GM21447 (cell line): Measurements from ENCODE around the gene PPARA.

Source experiments
- ATAC-seq: cut with Tn5 transposase; IDR thresholded peaks from one replicate; pipeline ENCODE4 v1.9.1; 2021; ENCODE audit not compliant: unreplicated experiment

PPARA gene

DNA sequence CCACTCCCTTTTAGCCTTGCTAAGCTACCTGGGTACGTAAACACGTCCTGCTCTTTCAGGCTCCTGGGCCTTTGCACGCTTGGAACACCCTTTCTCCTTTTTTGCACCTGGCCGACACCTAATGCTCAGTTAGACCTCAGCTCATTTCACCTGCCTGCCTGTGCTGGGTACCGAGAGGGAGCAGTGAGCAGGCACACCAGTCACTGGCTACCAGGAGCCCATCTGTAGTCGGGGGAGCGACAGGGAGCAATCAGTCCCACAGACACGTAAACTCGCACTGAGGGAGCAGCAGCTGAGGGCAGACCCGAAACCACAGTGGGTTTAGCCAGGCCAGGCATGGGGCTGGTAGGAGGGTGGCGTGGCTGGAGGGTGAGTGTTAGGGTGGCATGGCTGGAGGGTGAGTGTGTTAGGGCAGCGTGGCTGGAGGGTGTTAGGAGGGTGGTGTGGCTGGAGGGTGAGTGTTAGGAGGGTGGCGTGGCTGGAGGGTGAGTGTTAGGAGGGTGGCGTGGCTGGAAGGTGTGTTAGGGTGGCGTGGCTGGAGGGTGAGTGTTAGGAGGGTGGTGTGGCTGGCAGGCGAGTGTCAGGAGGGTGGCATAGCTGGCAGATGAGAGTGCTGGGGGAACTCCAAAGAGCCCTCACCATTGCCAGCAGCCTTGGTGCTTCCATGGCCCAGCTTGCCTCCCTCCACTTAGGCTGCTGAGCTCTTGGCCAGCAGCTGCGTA, 140.0 kb downstream of the PPARA start:
- ATAC-seq: no peak

DNA sequence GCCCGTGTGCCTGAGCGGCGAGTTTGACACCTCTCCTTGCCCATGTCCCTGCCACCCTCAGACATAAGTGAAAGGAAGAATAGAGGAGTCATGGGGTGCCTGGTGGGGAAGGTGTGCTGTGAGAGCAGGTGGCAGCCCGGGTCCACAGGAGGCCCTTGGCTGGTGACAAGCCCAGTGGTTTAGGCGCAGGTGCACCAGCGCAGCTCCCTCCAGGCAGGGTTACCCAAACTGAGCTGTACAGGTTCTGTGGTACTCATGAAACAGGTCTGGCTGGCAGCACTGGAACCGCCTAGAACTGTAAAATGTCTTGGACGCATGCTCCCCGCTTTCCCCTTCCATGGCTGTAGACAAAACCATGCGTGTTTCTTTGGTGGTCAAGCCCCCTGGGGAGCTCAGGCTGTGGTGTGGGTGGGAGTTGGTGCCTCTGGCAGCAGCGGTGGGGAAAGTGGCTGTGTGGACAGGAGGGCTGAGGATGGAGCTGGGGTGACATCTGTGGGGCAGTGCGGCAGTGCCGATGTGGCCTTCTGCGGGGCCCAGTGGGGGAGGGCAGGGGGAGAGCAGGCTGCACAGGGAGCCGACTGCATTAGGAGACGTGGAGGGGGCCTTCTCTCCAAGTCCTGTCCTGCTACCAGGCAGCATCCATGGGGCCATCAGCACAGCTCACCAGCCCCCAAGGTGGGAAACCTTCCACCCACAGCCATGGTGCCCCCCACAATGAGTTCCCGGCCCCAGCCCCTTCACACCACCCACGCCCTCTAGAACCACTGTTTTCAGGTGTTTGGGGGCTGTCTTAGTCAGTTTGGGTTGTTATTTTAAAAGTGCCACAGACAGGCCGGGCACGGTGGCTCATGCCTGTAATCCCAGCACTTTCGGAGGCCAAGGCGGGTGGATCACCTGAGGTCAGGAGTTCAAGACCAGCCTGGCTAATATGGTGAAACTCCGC, 140.8 kb downstream of the PPARA start:
- ATAC-seq: no peak

DNA sequence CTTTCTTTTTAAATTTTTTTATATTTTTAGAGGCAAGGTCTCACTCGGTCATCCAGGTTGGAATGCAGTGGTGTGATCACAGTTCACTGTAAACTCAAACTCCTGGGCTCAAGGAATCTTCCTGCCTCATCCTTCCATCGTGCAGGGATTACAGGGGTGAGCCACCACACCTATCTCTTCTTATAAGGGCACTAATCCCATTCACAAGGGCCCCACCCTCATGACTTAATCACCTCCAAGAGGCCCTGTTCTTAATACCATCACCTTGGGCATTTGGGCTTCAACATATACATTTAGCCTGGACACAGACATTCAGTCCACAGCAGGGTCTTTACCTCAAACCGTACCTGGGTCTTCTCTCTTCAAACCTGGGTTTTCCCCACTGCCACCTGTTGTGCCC, 141.8 kb downstream of the PPARA start:
- ATAC-seq: no peak

- no peak for ATAC-seq
These were observed 142.4 kb downstream of the PPARA start for GRCh38 chr22:46292732-46293131.
